Chondrocyte (in vitro differentiated cells): ENCODE measurements around the gene SNN. TPM values are rescaled to one million over a fixed set of nuclear protein-coding genes. Genes with fewer than 3 reads are reported as not detected.

Experiments
- DNase-seq: peaks from one replicate; pipeline ENCODE4 v3.0.0; 2021; ENCODE audit warnings: mixed read lengths, low spot score
- H3K27ac Mint-ChIP-seq: one replicate; pipeline ENCODE4 v1.8.0; 2021; ENCODE audit warnings: mild to moderate bottlenecking, moderate library complexity, mixed read lengths; ENCODE audit not compliant: unreplicated experiment
- H3K27me3 Mint-ChIP-seq: 2 replicates; pipeline ENCODE4 v1.8.0; 2021; ENCODE audit warnings: low read depth, mixed read lengths
- H3K36me3 Mint-ChIP-seq: 2 replicates; pipeline ENCODE4 v1.8.0; 2021; ENCODE audit warnings: low read depth, mixed read lengths
- H3K4me1 Mint-ChIP-seq: 2 replicates; pipeline ENCODE4 v1.8.0; 2021; ENCODE audit warnings: low read depth, mild to moderate bottlenecking, mixed read lengths
- H3K4me3 Mint-ChIP-seq: one replicate; pipeline ENCODE4 v1.8.0; 2021; ENCODE audit warnings: mild to moderate bottlenecking, moderate library complexity, mixed read lengths; ENCODE audit not compliant: unreplicated experiment
- H3K9me3 Mint-ChIP-seq: 2 replicates; pipeline ENCODE4 v1.8.0; 2021; ENCODE audit warnings: low read depth, mixed read lengths
- total RNA-seq: library from RNA; stranded (reverse); gene quantifications from 3 replicates; pipeline ENCODE4 v1.2.1, GENCODE V29; 2021
- TF ChIP-seq, protein P1 (sequence below): fragments of 200-600 bp; sonication (generic); IDR thresholded peaks from 2 replicates; pipeline ENCODE4 v1.5.0; 2021; ENCODE audit warnings: antibody characterized with exemption, mild to moderate bottlenecking, moderate library complexity

Gene SNN
- total RNA-seq, 1 donor from 2014 or later, result 15.3 TPM

DNA sequence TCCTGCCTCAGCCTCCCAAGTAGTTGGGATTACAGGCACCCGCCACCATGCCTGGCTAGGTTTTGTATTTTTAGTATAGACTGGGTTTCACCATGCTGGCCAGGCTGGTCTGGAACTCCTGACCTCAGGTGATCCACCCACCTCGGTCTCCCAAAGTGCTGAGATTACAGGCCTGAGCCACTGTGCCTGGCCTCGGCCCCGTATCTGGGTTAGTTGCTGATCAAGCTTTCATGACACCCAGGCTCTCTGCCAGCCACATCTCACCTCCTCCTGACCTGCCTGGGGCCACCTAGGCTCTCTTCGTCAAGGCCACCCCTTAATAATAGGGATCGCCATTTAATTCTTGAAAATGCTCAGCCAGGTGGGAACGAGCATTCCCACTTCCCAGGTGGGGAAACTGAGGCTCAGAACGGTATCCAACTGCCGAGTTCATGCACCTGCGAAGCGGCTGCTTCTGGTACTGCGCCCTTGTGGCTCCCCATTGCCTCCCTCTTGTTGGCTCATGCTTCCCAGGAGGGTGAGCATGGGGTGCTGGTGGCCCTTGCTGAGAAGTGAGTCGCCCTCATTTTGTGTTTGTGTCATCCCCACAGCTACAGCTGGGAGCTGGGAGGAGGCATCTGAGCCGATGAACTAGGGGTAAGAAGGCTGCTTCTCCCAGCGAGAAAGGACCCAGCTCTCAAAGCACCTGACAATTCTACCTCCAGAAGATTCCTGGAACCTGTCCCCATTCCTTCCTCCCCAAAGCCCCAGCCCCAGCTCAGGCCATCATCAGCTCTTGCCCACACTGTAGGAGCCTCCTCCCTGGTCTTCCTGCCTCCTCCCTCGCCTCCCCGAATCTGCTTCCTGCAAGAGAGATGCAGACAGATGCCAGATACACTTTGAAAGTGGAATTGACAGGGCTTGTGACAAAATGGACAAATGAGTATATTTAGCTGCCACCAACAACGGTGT, 17.3 kb upstream of the SNN start:
- TF ChIP-seq, protein P1, sequence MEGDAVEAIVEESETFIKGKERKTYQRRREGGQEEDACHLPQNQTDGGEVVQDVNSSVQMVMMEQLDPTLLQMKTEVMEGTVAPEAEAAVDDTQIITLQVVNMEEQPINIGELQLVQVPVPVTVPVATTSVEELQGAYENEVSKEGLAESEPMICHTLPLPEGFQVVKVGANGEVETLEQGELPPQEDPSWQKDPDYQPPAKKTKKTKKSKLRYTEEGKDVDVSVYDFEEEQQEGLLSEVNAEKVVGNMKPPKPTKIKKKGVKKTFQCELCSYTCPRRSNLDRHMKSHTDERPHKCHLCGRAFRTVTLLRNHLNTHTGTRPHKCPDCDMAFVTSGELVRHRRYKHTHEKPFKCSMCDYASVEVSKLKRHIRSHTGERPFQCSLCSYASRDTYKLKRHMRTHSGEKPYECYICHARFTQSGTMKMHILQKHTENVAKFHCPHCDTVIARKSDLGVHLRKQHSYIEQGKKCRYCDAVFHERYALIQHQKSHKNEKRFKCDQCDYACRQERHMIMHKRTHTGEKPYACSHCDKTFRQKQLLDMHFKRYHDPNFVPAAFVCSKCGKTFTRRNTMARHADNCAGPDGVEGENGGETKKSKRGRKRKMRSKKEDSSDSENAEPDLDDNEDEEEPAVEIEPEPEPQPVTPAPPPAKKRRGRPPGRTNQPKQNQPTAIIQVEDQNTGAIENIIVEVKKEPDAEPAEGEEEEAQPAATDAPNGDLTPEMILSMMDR, result no peak
- Mint-ChIP-seq H3K4me1 (no peaks in the 10 kb centered on the region), H3K9me3 (no peaks in the 10 kb centered on the region), H3K27ac (no peak overlapping the region), H3K27me3 (no peaks in the 10 kb centered on the region), H3K4me3 (no peak overlapping the region), H3K36me3 (no peaks in the 10 kb centered on the region)
- no peak for DNase-seq

DNA sequence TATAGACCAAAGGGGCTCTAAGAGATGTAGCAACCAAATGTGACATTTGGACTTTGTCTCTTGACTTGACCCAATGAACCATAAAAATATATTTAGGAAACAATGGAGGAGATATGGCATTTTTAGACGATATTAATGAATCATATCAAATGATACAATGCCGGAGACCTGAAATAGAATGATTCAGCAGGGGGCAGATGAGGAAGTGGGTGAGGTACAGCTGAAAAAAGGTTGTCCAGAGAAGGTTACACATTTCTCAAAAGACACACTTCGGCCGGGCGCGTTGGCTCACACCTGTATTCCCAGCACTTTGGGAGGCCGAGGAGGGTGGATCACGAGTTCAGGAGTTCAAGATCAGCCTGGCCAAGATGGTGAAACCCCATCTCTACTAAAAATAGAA, 16.5 kb upstream of the SNN start:
- H3K27ac Mint-ChIP-seq, result no peak overlapping the region
- H3K27me3 Mint-ChIP-seq, result no peaks in the 10 kb centered on the region
- H3K4me3 Mint-ChIP-seq, result no peak overlapping the region
- no peaks in the 10 kb centered on the region for H3K9me3 Mint-ChIP-seq
- DNase-seq, result no peak
- no peaks in the 10 kb centered on the region for H3K4me1 Mint-ChIP-seq
- H3K36me3 Mint-ChIP-seq, result no peaks in the 10 kb centered on the region
- TF ChIP-seq, protein P1, result no peak

DNA sequence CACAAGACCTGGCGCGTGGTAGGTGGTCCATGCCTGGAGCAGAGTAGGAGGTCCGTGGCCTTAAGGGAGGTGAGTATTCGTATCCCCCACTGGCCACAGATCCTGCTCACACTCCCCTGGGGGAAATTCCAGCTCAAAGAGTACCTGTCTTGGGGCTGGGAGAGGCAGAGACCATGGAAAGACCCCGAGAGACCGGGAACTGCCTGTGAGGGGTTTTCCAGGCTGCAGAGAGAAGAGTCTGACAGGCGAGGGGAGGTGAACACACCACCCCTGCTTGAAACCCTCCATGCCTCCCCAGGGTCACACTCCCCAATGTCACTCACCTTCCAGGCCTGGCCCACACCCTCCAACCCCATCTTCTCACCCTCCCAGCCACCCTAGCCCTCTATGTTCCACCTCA, 12.6 kb upstream of the SNN start:
- peaks cover 10% of the 10 kb centered on the region for H3K4me1 Mint-ChIP-seq
- TF ChIP-seq, protein P1, result no peak
- H3K4me3 Mint-ChIP-seq, result no peak overlapping the region
- no peaks in the 10 kb centered on the region for H3K9me3 Mint-ChIP-seq
- H3K27ac Mint-ChIP-seq, result no peak overlapping the region
- H3K27me3 Mint-ChIP-seq, result no peaks in the 10 kb centered on the region
- H3K36me3 Mint-ChIP-seq, result no peaks in the 10 kb centered on the region
- no peak for DNase-seq

DNA sequence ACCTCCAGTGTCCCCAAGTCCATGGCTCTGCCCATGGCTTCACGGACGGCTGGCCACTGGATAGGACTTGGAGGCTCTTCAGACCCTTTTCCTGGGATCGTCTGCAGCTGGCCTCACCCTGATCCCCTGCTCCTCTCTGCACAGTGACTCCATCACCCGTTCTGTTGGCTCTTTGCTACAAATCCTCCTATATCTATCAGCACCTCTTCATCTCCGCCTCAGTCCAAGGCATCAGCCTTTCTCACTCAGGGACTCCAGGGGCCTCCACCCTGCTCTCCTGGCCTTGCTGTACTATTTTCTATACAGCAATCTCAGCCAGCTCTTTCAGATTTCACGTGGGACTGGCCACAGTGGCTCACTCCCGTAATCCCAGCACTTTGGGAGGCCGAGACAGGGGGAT, 10.7 kb upstream of the SNN start:
- Mint-ChIP-seq H3K4me1 (peaks cover 10% of the 10 kb centered on the region), H3K36me3 (no peaks in the 10 kb centered on the region), H3K4me3 (no peak overlapping the region), H3K27ac (no peak overlapping the region), H3K9me3 (no peaks in the 10 kb centered on the region), H3K27me3 (no peaks in the 10 kb centered on the region)
- TF ChIP-seq, protein P1, result no peak
- DNase-seq, result no peak

DNA sequence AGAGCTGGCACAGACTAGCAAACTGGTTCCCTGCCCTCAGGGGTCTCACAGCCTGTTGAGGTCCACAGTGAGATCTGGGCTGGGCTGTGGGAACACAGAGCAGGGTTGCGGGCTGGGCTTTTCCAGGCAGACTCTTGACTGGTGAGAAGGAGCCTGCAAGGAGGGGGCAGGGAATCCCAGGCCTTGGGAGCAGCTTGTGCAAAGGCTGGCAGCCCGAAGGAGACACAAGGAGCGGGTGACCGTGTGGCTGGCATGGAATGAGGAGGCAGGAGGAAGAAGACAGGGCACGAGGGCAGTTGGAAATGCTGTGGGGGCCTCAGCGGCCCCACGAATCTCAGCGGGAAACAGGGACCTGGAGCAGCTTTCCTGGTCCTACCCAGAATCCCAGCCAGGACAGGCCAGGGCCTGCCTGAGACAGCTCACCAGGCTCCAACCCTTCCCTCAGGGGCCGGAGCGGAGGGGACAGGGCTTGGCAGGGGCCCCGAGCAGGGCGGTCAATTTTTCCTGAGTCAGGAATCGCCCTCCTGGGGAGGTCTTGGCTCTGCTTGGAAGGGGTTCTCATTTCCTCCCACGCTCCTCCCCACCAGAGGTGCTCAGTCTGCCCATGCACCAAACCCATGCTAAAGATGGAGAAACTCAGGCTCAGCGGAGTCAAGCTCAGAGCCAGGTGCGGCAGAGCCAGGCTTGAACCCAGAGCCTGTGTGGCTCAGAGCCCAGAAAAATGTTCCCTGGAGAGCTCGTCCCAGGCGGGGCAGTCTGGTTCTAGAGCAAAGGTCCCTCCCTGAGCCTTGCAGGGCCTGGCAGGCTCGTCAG, 9.2 kb upstream of the SNN start:
- H3K27ac Mint-ChIP-seq, result peak overlapping the region; percentile 28
- no peak for DNase-seq

More for the DNA sequence above, 9.2 kb upstream of the SNN start:
- Mint-ChIP-seq H3K9me3 (no peaks in the 10 kb centered on the region), H3K4me1 (peaks cover 10% of the 10 kb centered on the region), H3K27me3 (no peaks in the 10 kb centered on the region), H3K36me3 (no peaks in the 10 kb centered on the region), H3K4me3 (no peak overlapping the region)
- TF ChIP-seq, protein P1, result no peak
